Measurements from ENCODE around the gene LGALS3BP. TPM values are rescaled to one million over a fixed set of nuclear protein-coding genes. Genes with fewer than 3 reads are reported as not detected.

Gene LGALS3BP
- total and polyA plus RNA-seq, 2 of the 8 experiments (the other 6 are each of a cell fraction or from before 2014, with no cell fraction given), result 56.1 to 61.6 TPM

GRCh38 chr17:78929908-78930775 lies 49.6 kb downstream of the LGALS3BP start:
- WGBS, 2 experiments (ENCODE audit: extremely low coverage in 1 of 2, insufficient coverage in 1 of 2, insufficient read length in 1 of 2, insufficient replicate concordance in 2 of 2, low coverage in 1 of 2, low lambda C conversion rate in 2 of 2, missing lambda C conversion rate in 1 of 2), result 88% methylated on average over 24 of the region's 31 CpGs; no CpG with 5 or more reads in 1 of the 2 experiments
- H3K4me3 ChIP-seq (ENCODE audit: extremely low read depth in 1 of 4, insufficient read depth in 2 of 4, low read depth in 3 of 4, low read length in 4 of 4), result no peak overlapping the region
- no peak overlapping the region for H3K27ac ChIP-seq (ENCODE audit: low read depth, low read length)
- ChIA-PET POLR2A (ENCODE audit: partially characterized antibody) (no interaction called here), CTCF (ENCODE audit: partially characterized antibody) (interaction anchor here (1.0 to 1.3 kb wide), 2 partner anchors 35 to 64 kb away, joined by 3 to 8 read pairs; no protein-coding TSS in a partner anchor)
- no peak overlapping the region for H2BK120ac ChIP-seq (replicated peaks; ENCODE audit: low read depth, low read length)
- peaks cover 0 to 18% (median 10%) of the 10 kb centered on the region in 4 experiments; a peak in 5 of 7 replicates for H3K4me1 ChIP-seq (replicated peaks in 1 of 4; ENCODE audit: control insufficient read depth in 3 of 4, insufficient read depth in 4 of 4, low read length in 3 of 4)
- H3K9ac ChIP-seq (replicated peaks in 1 of 4; ENCODE audit: extremely low read depth in 1 of 4, low read depth in 3 of 4, low read length in 3 of 4), result no peak overlapping the region
- H3K27me3 ChIP-seq (replicated peaks in 1 of 4; ENCODE audit: control insufficient read depth in 3 of 4, extremely low read depth in 1 of 4, insufficient read depth in 3 of 4, low read length in 3 of 4), result no peaks in the 10 kb centered on the region
- DNase-seq (ENCODE audit: low read depth in 1 of 2, low spot score in 2 of 2) (no peak), FAIRE-seq (no peak)
- no peak overlapping the region for H3K56ac ChIP-seq (replicated peaks; ENCODE audit: insufficient read length, low read depth, low read length)
- H2BK12ac ChIP-seq (ENCODE audit: low read depth, low read length), result no peak overlapping the region
- no peak overlapping the region for H2AK5ac ChIP-seq (ENCODE audit: low read depth, low read length)
- H2BK20ac ChIP-seq (ENCODE audit: low read length), result no peak overlapping the region
- no peaks in the 10 kb centered on the region for H3K9me3 ChIP-seq (ENCODE audit: insufficient read depth in 2 of 2, low read depth in 1 of 2, low read length in 1 of 2)
- no peak overlapping the region for H3K18ac ChIP-seq (ENCODE audit: extremely low read depth, low read length)
- H3K79me2 ChIP-seq (ENCODE audit: control insufficient read depth in 1 of 2, insufficient read depth in 2 of 2, low read length in 2 of 2), result no peaks in the 10 kb centered on the region
- H4K5ac ChIP-seq (ENCODE audit: insufficient read length, low read depth, low read length), result no peak overlapping the region
- no peak overlapping the region for H4K91ac ChIP-seq (replicated peaks; ENCODE audit: insufficient read length, low read length)
- no peak overlapping the region for H2BK5ac ChIP-seq (ENCODE audit: low read depth, low read length)
- H3K79me1 ChIP-seq (ENCODE audit: low read depth, low read length), result no peaks in the 10 kb centered on the region
- no peak overlapping the region for H3K14ac ChIP-seq (ENCODE audit: insufficient read length)
- H3K4me2 ChIP-seq (ENCODE audit: insufficient read depth in 1 of 2, low read depth in 2 of 2, low read length in 2 of 2), result no peak overlapping the region
- H3K23me2 ChIP-seq (ENCODE audit: low read depth, low read length), result peaks cover 3% of the 10 kb centered on the region; the same call in 1 of the 2 replicates
- 0 out of 2 replicates have a peak overlapping the region, but pooled peaks have one; percentile 81 for H2BK15ac ChIP-seq (ENCODE audit: low read length)
- H3K23ac ChIP-seq (ENCODE audit: insufficient read length), result no peak overlapping the region
- no peak overlapping the region for H4K8ac ChIP-seq (ENCODE audit: extremely low read depth, insufficient read depth, low read length)
- H4K20me1 ChIP-seq (replicated peaks in 1 of 2; ENCODE audit: control insufficient read depth in 1 of 2, insufficient read depth in 2 of 2, low read length in 2 of 2), result no peaks in the 10 kb centered on the region
- H3K4ac ChIP-seq (replicated peaks; ENCODE audit: insufficient read length, low read depth, low read length), result no peak overlapping the region
- no peaks in the 10 kb centered on the region for H3K36me3 ChIP-seq (ENCODE audit: control insufficient read depth in 2 of 4, insufficient read depth in 4 of 4, low read length in 3 of 4)
- H2AFZ ChIP-seq (ENCODE audit: low read length), result no peak overlapping the region
- no peak for TF ChIP-seq RAD21 (IDR thresholded peaks at IDR 0.05 in 1 of 2, conservative IDR thresholded peaks at IDR 0.05 in 1 of 2; ENCODE audit: low read depth in 2 of 2, low read length in 2 of 2)
- no peak for TF ChIP-seq SRF (IDR thresholded peaks at IDR 0.05; ENCODE audit: low read depth, low read length)
- TF ChIP-seq NANOG (IDR thresholded peaks at IDR 0.05; ENCODE audit: insufficient read depth, low read depth, low read length, poor library complexity, severe bottlenecking), result no peak
- no peak for TF ChIP-seq SP1 (IDR thresholded peaks at IDR 0.05; ENCODE audit: low read depth, low read length)
- TF ChIP-seq CBX8 (IDR thresholded peaks at IDR 0.05; ENCODE audit: borderline replicate concordance, low read depth, low read length), result no peak
- TF ChIP-seq NRF1 (IDR thresholded peaks at IDR 0.05; ENCODE audit: low read depth, low read length), result no peak
- TF ChIP-seq SAP30 (IDR thresholded peaks at IDR 0.05; ENCODE audit: insufficient read depth, insufficient replicate concordance, low read length), result no peak
- no peak for TF ChIP-seq POU5F1 (IDR thresholded peaks at IDR 0.05; ENCODE audit: low read depth, low read length)
- TF ChIP-seq, protein P1, sequence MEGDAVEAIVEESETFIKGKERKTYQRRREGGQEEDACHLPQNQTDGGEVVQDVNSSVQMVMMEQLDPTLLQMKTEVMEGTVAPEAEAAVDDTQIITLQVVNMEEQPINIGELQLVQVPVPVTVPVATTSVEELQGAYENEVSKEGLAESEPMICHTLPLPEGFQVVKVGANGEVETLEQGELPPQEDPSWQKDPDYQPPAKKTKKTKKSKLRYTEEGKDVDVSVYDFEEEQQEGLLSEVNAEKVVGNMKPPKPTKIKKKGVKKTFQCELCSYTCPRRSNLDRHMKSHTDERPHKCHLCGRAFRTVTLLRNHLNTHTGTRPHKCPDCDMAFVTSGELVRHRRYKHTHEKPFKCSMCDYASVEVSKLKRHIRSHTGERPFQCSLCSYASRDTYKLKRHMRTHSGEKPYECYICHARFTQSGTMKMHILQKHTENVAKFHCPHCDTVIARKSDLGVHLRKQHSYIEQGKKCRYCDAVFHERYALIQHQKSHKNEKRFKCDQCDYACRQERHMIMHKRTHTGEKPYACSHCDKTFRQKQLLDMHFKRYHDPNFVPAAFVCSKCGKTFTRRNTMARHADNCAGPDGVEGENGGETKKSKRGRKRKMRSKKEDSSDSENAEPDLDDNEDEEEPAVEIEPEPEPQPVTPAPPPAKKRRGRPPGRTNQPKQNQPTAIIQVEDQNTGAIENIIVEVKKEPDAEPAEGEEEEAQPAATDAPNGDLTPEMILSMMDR (IDR thresholded peaks at IDR 0.05; ENCODE audit: control extremely low read depth in 1 of 3, insufficient read depth in 1 of 3, low read depth in 1 of 3, low read length in 3 of 3), result no peak

Data from H1 (cell line).